ENCODE data around the gene PLD2.

- TF ChIP-seq POLR2AphosphoS5 (IDR thresholded peaks at IDR 0.05), result no peak
- TF ChIP-seq, protein P1, sequence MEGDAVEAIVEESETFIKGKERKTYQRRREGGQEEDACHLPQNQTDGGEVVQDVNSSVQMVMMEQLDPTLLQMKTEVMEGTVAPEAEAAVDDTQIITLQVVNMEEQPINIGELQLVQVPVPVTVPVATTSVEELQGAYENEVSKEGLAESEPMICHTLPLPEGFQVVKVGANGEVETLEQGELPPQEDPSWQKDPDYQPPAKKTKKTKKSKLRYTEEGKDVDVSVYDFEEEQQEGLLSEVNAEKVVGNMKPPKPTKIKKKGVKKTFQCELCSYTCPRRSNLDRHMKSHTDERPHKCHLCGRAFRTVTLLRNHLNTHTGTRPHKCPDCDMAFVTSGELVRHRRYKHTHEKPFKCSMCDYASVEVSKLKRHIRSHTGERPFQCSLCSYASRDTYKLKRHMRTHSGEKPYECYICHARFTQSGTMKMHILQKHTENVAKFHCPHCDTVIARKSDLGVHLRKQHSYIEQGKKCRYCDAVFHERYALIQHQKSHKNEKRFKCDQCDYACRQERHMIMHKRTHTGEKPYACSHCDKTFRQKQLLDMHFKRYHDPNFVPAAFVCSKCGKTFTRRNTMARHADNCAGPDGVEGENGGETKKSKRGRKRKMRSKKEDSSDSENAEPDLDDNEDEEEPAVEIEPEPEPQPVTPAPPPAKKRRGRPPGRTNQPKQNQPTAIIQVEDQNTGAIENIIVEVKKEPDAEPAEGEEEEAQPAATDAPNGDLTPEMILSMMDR (IDR thresholded peaks at IDR 0.05), result no peak
These were observed 56.4 kb downstream of the PLD2 start for GRCh38 chr17:4863321-4863720.
